ENCODE measurements around the gene GPR37. TPM values are rescaled to one million over a fixed set of nuclear protein-coding genes. Genes with fewer than 3 reads are reported as not detected.
A peak's percentile ranks its signal among the peaks of the same experiment; 100 is the strongest.

The GPR37 gene
- total and polyA plus RNA-seq, 2 donors (not counting 3 experiments of a cell fraction or from before 2014, with no cell fraction given) = 0.92 to 2.1 TPM

DNA sequence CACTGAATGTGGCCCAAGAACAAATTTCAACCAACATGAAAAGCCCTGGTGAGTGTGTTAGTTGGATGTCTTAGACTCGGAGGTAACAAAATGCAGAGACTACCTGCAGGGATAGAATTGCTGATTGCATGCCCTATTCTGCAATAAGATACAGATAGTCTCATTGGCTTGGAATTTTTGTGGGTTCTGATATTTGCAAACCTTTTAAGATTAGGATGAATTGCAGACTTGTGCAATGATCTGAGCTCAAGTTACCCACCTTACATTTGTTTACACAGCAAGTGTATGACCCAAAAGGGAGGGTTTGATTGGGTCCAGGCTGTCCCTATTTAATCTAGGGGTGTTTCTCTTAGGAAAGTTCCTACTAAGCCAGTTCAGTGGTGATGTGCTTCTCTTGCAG lies 45.4 kb downstream of the GPR37 start:
- Histone ChIP-seq H3K27ac (ENCODE audit: insufficient read depth, low read depth, low read length) (no peak overlapping the region), H4K20me1 (replicated peaks; ENCODE audit: control insufficient read depth, extremely low read depth, insufficient read depth, low read length) (no peaks in the 10 kb centered on the region), H3K79me2 (ENCODE audit: control insufficient read depth, insufficient read depth, low read length) (no peaks in the 10 kb centered on the region), H3K4me1 (ENCODE audit: control insufficient read depth, extremely low read depth, insufficient read depth, low read length) (peaks cover 10% of the 10 kb centered on the region), H3K9me3 (replicated peaks; ENCODE audit: control insufficient read depth, insufficient read depth, low read length) (no peaks in the 10 kb centered on the region), H3K4me3 (replicated peaks in 1 of 3; ENCODE audit: insufficient read depth in 1 of 3, low read depth in 1 of 3, low read length in 3 of 3) (no peak overlapping the region), H2AFZ (ENCODE audit: low read depth, low read length) (no peak overlapping the region), H3K4me2 (ENCODE audit: insufficient read depth, low read length) (no peak overlapping the region), H3K9ac (replicated peaks; ENCODE audit: extremely low read depth, insufficient read depth, low read length) (no peak overlapping the region), H3K9me1 (replicated peaks; ENCODE audit: control insufficient read depth, extremely low read depth, insufficient read depth, low read length) (no peaks in the 10 kb centered on the region), H3K27me3 (ENCODE audit: control insufficient read depth in 2 of 2, insufficient read depth in 2 of 2, low read length in 2 of 2) (no peaks in the 10 kb centered on the region), H3K36me3 (ENCODE audit: control insufficient read depth in 2 of 2, extremely low read depth in 1 of 2, insufficient read depth in 2 of 2, low read length in 2 of 2) (no peaks in the 10 kb centered on the region)
- ChIA-PET POLR2A (no interaction called here), CTCF (no interaction called here)
- TF ChIP-seq FOS (IDR thresholded peaks at IDR 0.05; ENCODE audit: borderline replicate concordance, insufficient read depth, low read length) = no peak
- TF ChIP-seq CTCF (IDR thresholded peaks at IDR 0.05; ENCODE audit: extremely low read depth in 1 of 2, insufficient read depth in 1 of 2, low read depth in 1 of 2, low read length in 2 of 2) = no peak
- TF ChIP-seq EZH2 (IDR thresholded peaks at IDR 0.05; ENCODE audit: borderline replicate concordance, low read depth, low read length, severe bottlenecking) = no peak
- BruUV-seq (replicated peaks) = no TSS peak
- dilution Hi-C loops (cut with MboI; ENCODE audit: extremely low pct_ligation_motif_present, low sequenced_read_pairs) (no loop called here), intact Hi-C loops (cut with micrococcal nuclease) (no loop called here)
- FAIRE-seq (peak; percentile 8), DNase-seq (ENCODE audit: low read depth, low spot score) (no peak)

DNA sequence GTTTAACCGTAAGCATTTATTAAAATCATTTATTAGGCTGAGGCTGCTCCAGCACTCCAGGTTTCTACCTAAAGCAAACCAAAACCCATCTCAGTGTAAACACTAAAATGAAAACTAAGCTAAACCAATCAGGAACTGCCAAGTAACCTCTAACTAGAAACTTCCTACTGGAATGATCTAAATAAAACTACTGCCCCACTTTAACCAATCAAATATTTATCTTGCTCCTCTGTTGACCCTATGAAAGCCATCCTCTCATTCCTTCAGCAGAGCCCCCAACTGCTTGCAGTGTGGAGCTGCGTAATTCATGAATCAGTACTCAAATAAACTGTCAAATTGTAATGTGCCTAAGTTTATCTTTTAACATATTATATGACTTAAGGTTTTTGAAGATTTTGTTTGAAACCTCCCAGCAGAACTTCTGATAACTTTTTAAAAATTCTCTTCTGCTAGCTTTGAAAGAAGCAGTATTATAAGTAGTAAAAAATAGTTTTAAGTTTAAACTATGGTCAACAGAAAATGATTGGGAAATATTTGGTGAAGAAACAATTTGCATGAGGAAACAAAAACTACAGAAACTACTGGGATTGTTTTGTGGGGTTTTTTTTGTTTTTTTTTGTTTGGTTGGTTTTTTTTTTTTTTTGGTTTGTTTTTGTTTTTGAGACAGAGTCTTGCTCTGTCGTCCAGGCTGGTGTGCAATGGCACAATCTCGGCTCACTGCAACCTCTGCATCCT lies 47.4 kb downstream of the GPR37 start:
- no peaks in the 10 kb centered on the region for H3K9me3 ChIP-seq (replicated peaks; ENCODE audit: control insufficient read depth, insufficient read depth, low read length)
- POLR2A ChIA-PET = no interaction called here
- H3K27ac ChIP-seq (ENCODE audit: insufficient read depth, low read depth, low read length) = no peak overlapping the region
- TF ChIP-seq POLR2AphosphoS5 (IDR thresholded peaks at IDR 0.05; ENCODE audit: insufficient read depth, low read depth, low read length) (no peak), JUN (IDR thresholded peaks at IDR 0.05; ENCODE audit: borderline replicate concordance, insufficient read depth, insufficient read length, low read depth) (no peak), MAX (IDR thresholded peaks at IDR 0.05; ENCODE audit: insufficient read depth, insufficient read length) (no peak), POLR2A (IDR thresholded peaks at IDR 0.05; ENCODE audit: low read depth, low read length) (no peak), FOS (IDR thresholded peaks at IDR 0.05; ENCODE audit: borderline replicate concordance, insufficient read depth, low read length) (no peak), GATA2 (IDR thresholded peaks at IDR 0.05; ENCODE audit: insufficient read depth, insufficient read length, low read depth, low read length) (no peak), MYC (IDR thresholded peaks at IDR 0.05; ENCODE audit: low read depth, low read length) (no peak), CTCF (IDR thresholded peaks at IDR 0.05; ENCODE audit: extremely low read depth in 1 of 2, insufficient read depth in 1 of 2, low read depth in 1 of 2, low read length in 2 of 2) (no peak), EZH2 (IDR thresholded peaks at IDR 0.05; ENCODE audit: borderline replicate concordance, low read depth, low read length, severe bottlenecking) (no peak)
- peaks cover 9% of the 10 kb centered on the region for H3K4me1 ChIP-seq (ENCODE audit: control insufficient read depth, extremely low read depth, insufficient read depth, low read length)
- FAIRE-seq = no peak
- no peaks in the 10 kb centered on the region for H3K79me2 ChIP-seq (ENCODE audit: control insufficient read depth, insufficient read depth, low read length)
- CTCF ChIA-PET = no interaction called here
- no peaks in the 10 kb centered on the region for H3K36me3 ChIP-seq (ENCODE audit: control insufficient read depth in 2 of 2, extremely low read depth in 1 of 2, insufficient read depth in 2 of 2, low read length in 2 of 2)
- DNase-seq (ENCODE audit: low read depth, low spot score) = no peak
- no peaks in the 10 kb centered on the region for H3K27me3 ChIP-seq (ENCODE audit: control insufficient read depth in 2 of 2, insufficient read depth in 2 of 2, low read length in 2 of 2)
- intact Hi-C loops (cut with micrococcal nuclease) (no loop called here), dilution Hi-C loops (cut with MboI; ENCODE audit: extremely low pct_ligation_motif_present, low sequenced_read_pairs) (no loop called here)
- no peak overlapping the region for H2AFZ ChIP-seq (ENCODE audit: low read depth, low read length)
- no peak overlapping the region for H3K9ac ChIP-seq (replicated peaks; ENCODE audit: extremely low read depth, insufficient read depth, low read length)
- no peaks in the 10 kb centered on the region for H4K20me1 ChIP-seq (replicated peaks; ENCODE audit: control insufficient read depth, extremely low read depth, insufficient read depth, low read length)
- BruUV-seq (replicated peaks) = no TSS peak
- no peaks in the 10 kb centered on the region for H3K9me1 ChIP-seq (replicated peaks; ENCODE audit: control insufficient read depth, extremely low read depth, insufficient read depth, low read length)
- H3K4me2 ChIP-seq (ENCODE audit: insufficient read depth, low read length) = no peak overlapping the region
- no peak overlapping the region for H3K4me3 ChIP-seq (replicated peaks in 1 of 3; ENCODE audit: insufficient read depth in 1 of 3, low read depth in 1 of 3, low read length in 3 of 3)

Measured in endothelial cell of umbilical vein (primary cell).